PC-3 (cell line): Measurements from ENCODE around the gene PEX13. TPM values are rescaled to one million over a fixed set of nuclear protein-coding genes. Genes with fewer than 3 reads are reported as not detected.
A peak's percentile ranks its signal among the peaks of the same experiment; 100 is the strongest.

Source experiments
- ATAC-seq: fragments of 200-7000 bp; cut with Tn5 transposase; 2 replicates; pipeline ENCODE4 v1.9.1; 2020; ENCODE audit warnings: mild to moderate bottlenecking, moderate library complexity
- BruUV-seq: library from RNA; stranded (reverse); fragments of 400-500 nt; replicated peaks from 2 replicates; lab custom pipeline; 2021; lab: Mats Ljungman, UMichigan
- CTCF ChIA-PET: fragments of 300-600 bp; sonication (Branson Sonifier 250); formaldehyde crosslinking; loops from one replicate; lab custom pipeline; 2022; ENCODE audit warnings: antibody characterized with exemption; lab: Charles Lee
- POLR2A ChIA-PET: fragments of 300-600 bp; sonication (Branson Sonifier 250); formaldehyde crosslinking; loops from one replicate; lab custom pipeline; 2022; ENCODE audit warnings: antibody characterized with exemption; ENCODE audit not compliant: unreplicated experiment; lab: Charles Lee
- DNase-seq: peaks from one replicate; pipeline ENCODE4 v3.0.0-alpha.2; 2015
- H2AFZ ChIP-seq: fragments of 300-600 bp; sonication (generic); 2 replicates; pipeline ENCODE4 v1.6.0; 2016; ENCODE audit warnings: antibody characterized with exemption, low read length
- H3F3A ChIP-seq: fragments of 300-600 bp; sonication (generic); one replicate; pipeline ENCODE4 v1.6.0; 2017; ENCODE audit warnings: antibody characterized with exemption, low read length, control low read depth, mild to moderate bottlenecking; ENCODE audit not compliant: unreplicated experiment
- H3K27ac ChIP-seq: fragments of 300-600 bp; sonication (generic); 2 replicates; pipeline ENCODE4 v1.5.1; 2016; ENCODE audit warnings: mild to moderate bottlenecking, low read length
- H3K27me3 ChIP-seq: fragments of 300-600 bp; sonication (generic); 2 replicates; pipeline ENCODE4 v1.6.1; 2016; ENCODE audit warnings: low read length, mixed read lengths
- H3K36me3 ChIP-seq: fragments of 300-600 bp; sonication (generic); 2 replicates; pipeline ENCODE4 v1.6.1; 2016; ENCODE audit warnings: low read depth, mixed run types, low read length, mixed read lengths
- H3K4me1 ChIP-seq: fragments of 300-600 bp; sonication (generic); 2 replicates; pipeline ENCODE4 v1.5.1; 2016; ENCODE audit warnings: low read length; ENCODE audit not compliant: insufficient read depth
- H3K4me2 ChIP-seq: fragments of 300-600 bp; sonication (generic); 2 replicates; pipeline ENCODE4 v1.6.0; 2016; ENCODE audit warnings: low read length
- H3K4me3 ChIP-seq: fragments of 300-600 bp; sonication (generic); 2 replicates; pipeline ENCODE4 v1.5.1; 2016; ENCODE audit warnings: mild to moderate bottlenecking, low read length, mixed read lengths
- H3K79me2 ChIP-seq: fragments of 300-600 bp; sonication (generic); 2 replicates; pipeline ENCODE4 v1.6.1; 2017; ENCODE audit warnings: low read length, mixed read lengths
- H3K9ac ChIP-seq: fragments of 300-600 bp; sonication (generic); 2 replicates; pipeline ENCODE4 v1.6.0; 2016; ENCODE audit warnings: mild to moderate bottlenecking, low read length
- H3K9me2 ChIP-seq: fragments of 300-600 bp; sonication (generic); replicated peaks from 2 replicates; pipeline ENCODE4 v1.6.1; 2016; ENCODE audit warnings: mixed run types, low read length, mixed read lengths
- H3K9me3 ChIP-seq: fragments of 300-600 bp; sonication (generic); 2 replicates; pipeline ENCODE4 v1.6.1; 2016; ENCODE audit warnings: low read length, mixed read lengths
- H4K20me1 ChIP-seq: fragments of 300-600 bp; sonication (generic); 2 replicates; pipeline ENCODE4 v1.6.1; 2016; ENCODE audit warnings: low read length, mixed read lengths
- CTCF ChIP-seq: fragments of 300-600 bp; sonication (generic); conservative IDR thresholded peaks from 2 replicates; pipeline ENCODE4 v1.5.1; 2017; ENCODE audit warnings: antibody characterized with exemption, low read depth, mild to moderate bottlenecking, low read length
- EZH2 ChIP-seq: fragments of 300-600 bp; sonication (generic); IDR thresholded peaks from one replicate; pipeline ENCODE4 v1.6.1; 2017; ENCODE audit warnings: antibody characterized with exemption, mild to moderate bottlenecking, low read length; ENCODE audit not compliant: unreplicated experiment
- EZH2phosphoT487 ChIP-seq: fragments of 300-600 bp; sonication (generic); IDR thresholded peaks from 2 replicates; pipeline ENCODE4 v1.6.1; 2018; ENCODE audit warnings: mild to moderate bottlenecking, antibody characterized with exemption, low read length, borderline replicate concordance
- intact Hi-C: fragments of 100-400 bp; cut with micrococcal nuclease; formaldehyde crosslinking; loops from 2 replicates; pipeline ENCODE4 v1.9.0; 2023
- total RNA-seq: library from RNA; depleted of rRNA; stranded (reverse); fragments of >200 nt; gene quantifications from 2 replicates; pipeline ENCODE4 v1.2.3, GENCODE V29; 2014

Gene PEX13
- total RNA-seq, 1 experiment from 2014 or later, result 37.7 TPM

DNA sequence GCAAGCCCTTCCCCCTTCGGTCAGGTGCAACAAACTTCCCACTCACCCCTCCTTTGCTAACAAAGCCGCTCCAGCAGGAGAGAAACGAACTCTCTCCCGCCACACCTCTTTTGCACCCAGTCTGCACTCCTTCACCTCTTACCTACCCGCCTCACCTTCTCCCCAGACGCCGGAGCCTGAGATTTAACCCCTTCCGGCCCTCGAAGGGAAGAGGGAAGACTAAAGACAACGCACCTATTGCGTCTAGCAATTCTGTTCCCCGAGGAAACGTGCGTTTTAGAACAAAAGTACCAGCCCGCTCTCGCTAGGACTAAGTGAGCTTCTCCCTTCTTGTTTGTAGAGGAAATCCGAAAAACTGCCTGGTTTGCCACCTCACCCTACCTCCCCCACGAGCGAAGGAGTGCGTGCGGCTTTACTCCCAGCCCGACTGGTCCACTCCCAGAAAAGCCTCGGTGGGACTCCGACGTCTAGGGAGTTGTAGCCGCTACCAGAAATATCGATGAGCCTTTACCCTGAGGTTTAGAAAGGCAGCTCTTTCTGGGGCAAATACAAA lies 441 bp upstream of the PEX13 start:
- no peak for TF ChIP-seq EZH2
- no peak for TF ChIP-seq EZH2phosphoT487
- Histone ChIP-seq H3K4me3 (peak overlapping the region; percentile 95), H3K27me3 (no peaks in the 10 kb centered on the region), H3K79me2 (peaks cover 78% of the 10 kb centered on the region), H3K4me2 (peak overlapping the region; percentile 89), H3K9me3 (no peaks in the 10 kb centered on the region), H3K36me3 (peaks cover 8% of the 10 kb centered on the region), H3K9me2 (no peaks in the 10 kb centered on the region), H3K27ac (peak overlapping the region; percentile 97), H4K20me1 (peaks cover 10% of the 10 kb centered on the region; the same call in 1 of the 2 replicates), H3K4me1 (peaks cover 37% of the 10 kb centered on the region), H3K9ac (peak overlapping the region; percentile 95), H2AFZ (peak overlapping the region; percentile 83), H3F3A (peaks cover 4% of the 10 kb centered on the region)
- no TSS peak for BruUV-seq
- DNase-seq (peak; percentile 91), ATAC-seq (peak; percentile 58)
- ChIA-PET CTCF (no interaction called here), POLR2A (interaction anchor here (0.6 kb wide), 1 partner anchor 252 kb away, joined by 15 read pairs; no protein-coding TSS in a partner anchor)
- intact Hi-C loops, result loop anchor here (1.0 to 5.0 kb wide), 2 partner anchors 48 to 135 kb away; partner anchors contain the start of genes REL and SANBR

- ChIA-PET CTCF (no interaction called here), POLR2A (no interaction called here)
- peaks cover 3% of the 10 kb centered on the region for H3F3A ChIP-seq
- no peaks in the 10 kb centered on the region for H3K27me3 ChIP-seq
- DNase-seq, result peak; percentile 56
- peak overlapping the region; percentile 95 for H3K9ac ChIP-seq
- ATAC-seq, result no peak
- intact Hi-C loops, result loop anchor here (5.0 kb wide), 1 partner anchor 136 kb away; the partner anchor contains the start of gene REL
- H3K4me3 ChIP-seq, result peak overlapping the region; percentile 95
- TF ChIP-seq EZH2, result no peak
- no peak for TF ChIP-seq EZH2phosphoT487
- no peak for TF ChIP-seq CTCF
- H2AFZ ChIP-seq, result peak overlapping the region; percentile 83
- H3K79me2 ChIP-seq, result peaks cover 85% of the 10 kb centered on the region
- peak overlapping the region; percentile 97 for H3K27ac ChIP-seq
- H3K36me3 ChIP-seq, result peaks cover 14% of the 10 kb centered on the region
- H3K4me1 ChIP-seq, result peaks cover 29% of the 10 kb centered on the region
- no TSS peak for BruUV-seq
- no peaks in the 10 kb centered on the region for H3K9me2 ChIP-seq
- H4K20me1 ChIP-seq, result peaks cover 10% of the 10 kb centered on the region; the same call in 1 of the 2 replicates
- no peaks in the 10 kb centered on the region for H3K9me3 ChIP-seq
- peak overlapping the region; percentile 89 for H3K4me2 ChIP-seq
These were observed 817 bp downstream of the PEX13 start for GRCh38 chr2:61018318-61018755.

DNA sequence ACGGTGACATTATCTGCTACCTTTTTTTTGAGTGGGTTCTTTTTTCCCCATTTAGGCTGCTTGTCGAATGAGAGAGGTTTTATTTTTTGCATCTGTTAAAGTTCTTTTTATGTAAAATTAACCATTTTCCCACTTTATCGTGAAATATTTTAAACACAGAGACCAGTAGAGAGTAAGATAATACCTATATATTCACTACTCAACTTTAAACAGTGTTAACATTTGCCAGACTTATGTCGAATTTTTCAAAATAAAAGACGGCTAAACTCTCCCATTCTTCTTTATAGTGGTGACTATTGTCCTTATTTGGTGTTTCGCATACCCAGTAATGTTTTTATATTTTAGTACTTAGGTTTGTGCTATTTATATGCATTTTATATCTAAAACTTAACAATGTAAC lies 1.3 kb downstream of the PEX13 start:
- Histone ChIP-seq H3K9ac (peak overlapping the region; percentile 95), H3K36me3 (peaks cover 14% of the 10 kb centered on the region), H3K27ac (no peak overlapping the region), H3K79me2 (peaks cover 85% of the 10 kb centered on the region), H3K4me3 (peak overlapping the region; percentile 95), H3K9me3 (no peaks in the 10 kb centered on the region), H3F3A (peaks cover 3% of the 10 kb centered on the region), H3K9me2 (no peaks in the 10 kb centered on the region), H3K4me2 (peak overlapping the region; percentile 89), H3K4me1 (peaks cover 27% of the 10 kb centered on the region), H3K27me3 (no peaks in the 10 kb centered on the region), H4K20me1 (peaks cover 10% of the 10 kb centered on the region; the same call in 1 of the 2 replicates), H2AFZ (no peak overlapping the region)
- no peak for DNase-seq
- ChIA-PET POLR2A (no interaction called here), CTCF (no interaction called here)
- ATAC-seq, result no peak
- intact Hi-C loops, result loop anchor here (5.0 kb wide), 1 partner anchor 136 kb away; the partner anchor contains the start of gene REL
- BruUV-seq, result no TSS peak
- TF ChIP-seq CTCF (no peak), EZH2phosphoT487 (no peak), EZH2 (no peak)
